Vagina (tissue), 2 donors: ENCODE measurements around the gene PTPRA.

Experiments used
- CTCF ChIP-seq, 3 experiments: fragments of 450-650 bp in 2 of 3; fragments of 200-600 bp in 1 of 3; sonication (generic) in 1 of 3; IDR thresholded peaks; one replicate each; pipeline ENCODE4 v1.5.1; 2017 to 2019; ENCODE audit warnings: antibody characterized with exemption in 3 of 3, mild to moderate bottlenecking in 2 of 3, moderate library complexity in 2 of 3
- POLR2A ChIP-seq, 2 donors: fragments of 450-650 bp; IDR thresholded peaks; one replicate each; pipeline ENCODE4 v1.6.1; 2017; ENCODE audit warnings: antibody characterized with exemption in 2 of 2, mild to moderate bottlenecking in 2 of 2, moderate library complexity in 2 of 2
- POLR2AphosphoS5 ChIP-seq, 2 donors: sonication (generic); formaldehyde crosslinking; IDR thresholded peaks; one replicate each; pipeline ENCODE4 v1.9.0; 2017; ENCODE audit warnings: antibody characterized with exemption in 2 of 2, mild to moderate bottlenecking in 2 of 2, low read depth in 1 of 2; ENCODE audit not compliant: insufficient read depth in 1 of 2

- TF ChIP-seq CTCF (IDR thresholded peaks at IDR 0.05) (no peak), POLR2A (IDR thresholded peaks at IDR 0.05) (no peak), POLR2AphosphoS5 (IDR thresholded peaks at IDR 0.05; ENCODE audit: insufficient read depth in 1 of 2, low read depth in 1 of 2) (no peak)
These were observed 37.9 kb downstream of the PTPRA start for GRCh38 chr20:2911200-2911599.
